ENCODE results near the gene ADORA2B. TPM values are rescaled to one million over a fixed set of nuclear protein-coding genes. Genes with fewer than 3 reads are reported as not detected.

The ADORA2B gene
- total RNA-seq, 1 experiment from 2014 or later = 21.7 TPM

- H3K4me1 Mint-ChIP-seq (ENCODE audit: insufficient read depth, unreplicated experiment) = peaks cover 25% of the 10 kb centered on the region
- no peak overlapping the region for H3K4me3 Mint-ChIP-seq (ENCODE audit: unreplicated experiment)
- intact Hi-C loops (cut with micrococcal nuclease) = no loop called here
- DNase-seq (ENCODE audit: unreplicated experiment) = no peak
- TF ChIP-seq, protein P1, sequence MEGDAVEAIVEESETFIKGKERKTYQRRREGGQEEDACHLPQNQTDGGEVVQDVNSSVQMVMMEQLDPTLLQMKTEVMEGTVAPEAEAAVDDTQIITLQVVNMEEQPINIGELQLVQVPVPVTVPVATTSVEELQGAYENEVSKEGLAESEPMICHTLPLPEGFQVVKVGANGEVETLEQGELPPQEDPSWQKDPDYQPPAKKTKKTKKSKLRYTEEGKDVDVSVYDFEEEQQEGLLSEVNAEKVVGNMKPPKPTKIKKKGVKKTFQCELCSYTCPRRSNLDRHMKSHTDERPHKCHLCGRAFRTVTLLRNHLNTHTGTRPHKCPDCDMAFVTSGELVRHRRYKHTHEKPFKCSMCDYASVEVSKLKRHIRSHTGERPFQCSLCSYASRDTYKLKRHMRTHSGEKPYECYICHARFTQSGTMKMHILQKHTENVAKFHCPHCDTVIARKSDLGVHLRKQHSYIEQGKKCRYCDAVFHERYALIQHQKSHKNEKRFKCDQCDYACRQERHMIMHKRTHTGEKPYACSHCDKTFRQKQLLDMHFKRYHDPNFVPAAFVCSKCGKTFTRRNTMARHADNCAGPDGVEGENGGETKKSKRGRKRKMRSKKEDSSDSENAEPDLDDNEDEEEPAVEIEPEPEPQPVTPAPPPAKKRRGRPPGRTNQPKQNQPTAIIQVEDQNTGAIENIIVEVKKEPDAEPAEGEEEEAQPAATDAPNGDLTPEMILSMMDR (IDR thresholded peaks at IDR 0.05; ENCODE audit: unreplicated experiment) = no peak
- ChIA-PET CTCF (interaction anchor here (1.2 kb wide), 1 partner anchor 48 kb away, joined by 3 read pairs; no protein-coding TSS in a partner anchor), POLR2A (interaction anchor here (0.7 to 1.3 kb wide), 2 partner anchors 12 to 47 kb away, joined by 3 to 4 read pairs; partner anchors contain the start of genes TTC19 and ZSWIM7)
- H3K27me3 Mint-ChIP-seq (ENCODE audit: insufficient read depth, unreplicated experiment) = no peaks in the 10 kb centered on the region
- H3K9me3 Mint-ChIP-seq (ENCODE audit: unreplicated experiment) = no peaks in the 10 kb centered on the region
- no peak overlapping the region for H3K27ac Mint-ChIP-seq (ENCODE audit: low read depth, unreplicated experiment)
- BruUV-seq (replicated peaks) = no TSS peak
- peaks cover 24% of the 10 kb centered on the region for H3K36me3 Mint-ChIP-seq (ENCODE audit: insufficient read depth, unreplicated experiment)
These were observed 8.2 kb downstream of the ADORA2B start for GRCh38 chr17:15952916-15953790.

- H3K27ac Mint-ChIP-seq (ENCODE audit: low read depth, unreplicated experiment) = peak overlapping the region; percentile 9
These were observed 9.3 kb downstream of the ADORA2B start for GRCh38 chr17:15954222-15954621.

DNA sequence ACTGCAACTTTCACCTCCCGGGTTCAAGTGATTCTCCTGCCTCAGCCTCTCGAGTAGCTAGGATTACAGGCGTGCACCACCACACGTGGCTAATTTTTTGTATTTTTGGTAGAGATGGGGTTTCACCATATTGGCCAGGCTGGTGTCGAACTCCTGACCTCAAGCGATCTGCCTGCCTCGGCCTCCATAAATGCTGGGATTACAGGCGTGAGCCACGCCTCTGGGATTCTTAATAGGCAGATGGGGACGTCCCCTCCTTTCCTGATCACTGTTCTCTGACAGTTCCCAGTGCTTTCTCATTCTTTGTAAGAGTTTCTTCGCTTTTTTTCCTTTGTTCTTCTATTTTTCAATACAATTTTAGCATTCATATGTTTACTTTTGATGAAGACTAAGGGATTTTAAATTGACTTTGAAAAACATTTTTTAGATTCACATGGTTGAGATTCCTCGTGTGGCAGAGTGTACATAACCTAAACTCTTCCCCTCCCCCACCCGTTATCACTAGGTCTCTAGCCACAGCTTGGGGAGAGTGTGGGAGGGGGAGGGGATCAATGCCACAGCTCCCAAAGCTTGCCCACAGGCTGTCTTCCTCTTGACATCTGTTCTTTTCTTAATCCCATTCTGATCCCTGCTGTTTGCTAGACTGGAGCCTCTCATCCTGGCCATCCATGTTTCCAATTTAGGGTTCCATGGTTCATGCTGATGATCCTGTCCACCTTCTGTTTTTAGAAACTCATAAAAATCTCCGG, 11.0 kb downstream of the ADORA2B start:
- DNase-seq (ENCODE audit: unreplicated experiment) = no peak
- Mint-ChIP-seq H3K36me3 (ENCODE audit: insufficient read depth, unreplicated experiment) (peaks cover 24% of the 10 kb centered on the region), H3K27ac (ENCODE audit: low read depth, unreplicated experiment) (no peak overlapping the region), H3K4me1 (ENCODE audit: insufficient read depth, unreplicated experiment) (peaks cover 36% of the 10 kb centered on the region), H3K27me3 (ENCODE audit: insufficient read depth, unreplicated experiment) (no peaks in the 10 kb centered on the region), H3K4me3 (ENCODE audit: unreplicated experiment) (no peak overlapping the region), H3K9me3 (ENCODE audit: unreplicated experiment) (no peaks in the 10 kb centered on the region)
- ChIA-PET POLR2A (no interaction called here), CTCF (interaction anchor here (0.6 kb wide), 1 partner anchor 459 kb away, joined by 4 read pairs; no protein-coding TSS in a partner anchor)
- BruUV-seq (replicated peaks) = no TSS peak
- TF ChIP-seq, protein P1 (IDR thresholded peaks at IDR 0.05; ENCODE audit: unreplicated experiment) = no peak
- intact Hi-C loops (cut with micrococcal nuclease) = no loop called here

More at GRCh38 chr17:15954222-15954621, 9.3 kb downstream of the ADORA2B start:
- BruUV-seq (replicated peaks) = no TSS peak
- intact Hi-C loops (cut with micrococcal nuclease) = no loop called here
- ChIA-PET CTCF (no interaction called here), POLR2A (interaction anchor here (0.7 to 1.3 kb wide), 3 partner anchors 9 to 45 kb away, joined by 3 to 4 read pairs (median 4); partner anchors contain the start of genes TTC19 and ZSWIM7)
- Mint-ChIP-seq H3K4me1 (ENCODE audit: insufficient read depth, unreplicated experiment) (peaks cover 36% of the 10 kb centered on the region), H3K9me3 (ENCODE audit: unreplicated experiment) (no peaks in the 10 kb centered on the region), H3K4me3 (ENCODE audit: unreplicated experiment) (no peak overlapping the region), H3K36me3 (ENCODE audit: insufficient read depth, unreplicated experiment) (peaks cover 32% of the 10 kb centered on the region), H3K27me3 (ENCODE audit: insufficient read depth, unreplicated experiment) (no peaks in the 10 kb centered on the region)
- DNase-seq (ENCODE audit: unreplicated experiment) = peak; percentile 91
- TF ChIP-seq, protein P1 (IDR thresholded peaks at IDR 0.05; ENCODE audit: unreplicated experiment) = no peak

DNA sequence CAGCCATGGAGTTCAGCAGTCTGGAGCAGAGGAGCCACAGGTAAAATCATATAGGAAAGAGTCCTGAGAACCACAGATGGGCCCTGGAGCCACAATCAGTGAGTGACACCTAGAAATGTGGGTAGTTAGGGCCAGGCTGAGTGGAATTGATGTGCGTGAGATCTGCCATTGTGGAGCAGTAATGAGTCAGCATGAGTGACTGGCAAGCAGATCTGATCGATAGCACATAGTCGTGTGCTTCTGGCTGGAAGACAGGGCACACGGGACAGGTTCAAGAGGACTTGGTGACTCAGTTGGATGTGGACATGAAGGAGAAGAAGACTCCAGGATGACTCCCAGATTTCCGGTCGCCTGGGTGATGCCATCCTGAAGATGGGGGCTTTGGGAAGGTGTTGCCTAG, 12.3 kb downstream of the ADORA2B start:
- CTCF ChIA-PET = interaction anchor here (1.1 to 2.4 kb wide), 2 partner anchors 8 to 13 kb away, joined by 6 to 9 read pairs; partner anchors contain the start of gene ADORA2B
- TF ChIP-seq, protein P1 (IDR thresholded peaks at IDR 0.05; ENCODE audit: unreplicated experiment) = no peak
- peaks cover 17% of the 10 kb centered on the region for H3K36me3 Mint-ChIP-seq (ENCODE audit: insufficient read depth, unreplicated experiment)
- H3K27ac Mint-ChIP-seq (ENCODE audit: low read depth, unreplicated experiment) = no peak overlapping the region
- POLR2A ChIA-PET = interaction anchor here (1.0 kb wide), 1 partner anchor 42 kb away, joined by 3 read pairs; the partner anchor contains the start of genes TTC19 and ZSWIM7
- no TSS peak for BruUV-seq (replicated peaks)
- peak; percentile 30 for DNase-seq (ENCODE audit: unreplicated experiment)
- no peaks in the 10 kb centered on the region for H3K27me3 Mint-ChIP-seq (ENCODE audit: insufficient read depth, unreplicated experiment)
- no peaks in the 10 kb centered on the region for H3K9me3 Mint-ChIP-seq (ENCODE audit: unreplicated experiment)
- H3K4me3 Mint-ChIP-seq (ENCODE audit: unreplicated experiment) = no peak overlapping the region
- H3K4me1 Mint-ChIP-seq (ENCODE audit: insufficient read depth, unreplicated experiment) = peaks cover 36% of the 10 kb centered on the region
- intact Hi-C loops (cut with micrococcal nuclease) = no loop called here

Data from MCF 10A (cell line).